Measurements from ENCODE around the gene LYPD6B. TPM values are rescaled to one million over a fixed set of nuclear protein-coding genes. Genes with fewer than 3 reads are reported as not detected.

The LYPD6B gene
- total RNA-seq, 1 donor = 0.18 TPM

- no peak overlapping the region for H3K4me3 ChIP-seq (ENCODE audit: low read depth, low read length)
- no peak for TF ChIP-seq CTCF (IDR thresholded peaks at IDR 0.05; ENCODE audit: insufficient read depth, low read length)
- DNase-seq (ENCODE audit: low read depth) = no peak
Observed at GRCh38 chr2:149146876-149147275, 108.4 kb downstream of the LYPD6B start.

DNA sequence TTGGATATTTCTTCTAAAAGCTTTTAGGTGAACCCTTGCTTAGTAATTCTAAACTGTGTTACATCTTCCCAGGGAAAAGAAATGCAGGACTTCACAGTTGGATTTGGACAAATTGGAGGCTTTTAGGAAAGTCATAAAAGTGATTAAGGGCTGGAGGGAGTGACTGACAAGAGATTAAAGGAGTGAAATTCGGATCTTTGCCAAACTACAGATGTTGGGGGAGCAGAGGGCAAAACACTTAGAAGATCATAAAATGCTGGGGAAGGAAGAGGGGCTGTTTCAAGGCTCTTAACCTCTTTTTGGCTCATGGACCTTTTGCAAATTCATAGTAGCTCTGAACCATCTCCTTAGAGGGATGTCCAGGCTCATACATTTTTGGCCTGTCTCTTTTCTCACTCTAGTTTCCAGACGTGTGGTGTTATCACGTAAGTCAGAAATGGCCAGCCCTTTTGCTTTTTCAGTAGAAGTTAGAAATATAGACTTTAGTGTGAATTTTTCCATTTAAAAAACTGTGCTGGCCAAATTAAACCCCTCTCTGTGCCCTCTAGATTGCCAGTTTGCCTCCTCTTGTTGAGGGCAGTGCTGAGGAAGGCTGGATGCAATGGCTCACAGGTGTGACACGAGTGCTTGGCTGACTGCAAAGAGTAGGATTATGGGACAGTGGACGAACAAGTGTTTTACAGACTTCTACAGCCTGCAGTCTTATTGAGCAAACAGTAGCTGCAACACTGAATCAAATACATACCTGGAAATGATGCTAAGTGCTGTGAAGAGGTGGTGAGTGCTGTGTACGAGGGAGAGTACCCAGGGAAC is 109.9 kb downstream of the LYPD6B start:
- DNase-seq (ENCODE audit: low read depth) = no peak

GRCh38 chr2:149149007-149149297 is 110.5 kb downstream of the LYPD6B start:
- TF ChIP-seq CTCF (IDR thresholded peaks at IDR 0.05; ENCODE audit: insufficient read depth, low read length) = no peak
- no peak overlapping the region for H3K4me3 ChIP-seq (ENCODE audit: low read depth, low read length)
- DNase-seq (ENCODE audit: low read depth) = no peak

More for the DNA sequence above, 109.9 kb downstream of the LYPD6B start:
- no peak overlapping the region for H3K4me3 ChIP-seq (ENCODE audit: low read depth, low read length)
- no peak for TF ChIP-seq CTCF (IDR thresholded peaks at IDR 0.05; ENCODE audit: insufficient read depth, low read length)

DNA sequence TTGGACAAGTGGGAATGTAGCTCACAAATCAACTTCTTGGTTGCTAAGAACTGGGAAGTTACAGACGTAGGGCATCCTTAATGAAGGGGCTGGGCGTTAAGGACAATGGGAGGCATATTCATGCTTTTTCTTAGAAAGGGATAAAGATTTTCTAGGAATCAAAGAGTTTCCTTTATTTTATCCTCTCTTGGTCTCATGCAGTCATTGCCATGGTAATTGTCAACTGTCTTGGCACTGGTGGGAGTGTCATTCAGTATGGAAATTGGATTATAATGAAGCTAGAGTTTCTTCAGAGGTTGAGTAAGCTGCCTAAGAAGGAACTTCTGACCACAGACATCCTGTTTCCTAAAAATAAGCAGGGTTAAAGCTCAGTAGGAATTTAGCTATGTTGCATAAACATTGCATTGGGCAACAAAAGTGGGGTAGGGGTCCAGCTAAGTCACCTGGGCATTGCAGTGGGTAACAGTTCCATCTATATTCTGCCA is 114.0 kb downstream of the LYPD6B start:
- no peak for DNase-seq (ENCODE audit: low read depth)
- TF ChIP-seq CTCF (IDR thresholded peaks at IDR 0.05; ENCODE audit: insufficient read depth, low read length) = no peak
- H3K4me3 ChIP-seq (ENCODE audit: low read depth, low read length) = no peak overlapping the region

- no peak for TF ChIP-seq CTCF (IDR thresholded peaks at IDR 0.05; ENCODE audit: insufficient read depth, low read length)
- H3K4me3 ChIP-seq (ENCODE audit: low read depth, low read length) = no peak overlapping the region
- DNase-seq (ENCODE audit: low read depth) = no peak
Observed at GRCh38 chr2:149155196-149155969, 116.9 kb downstream of the LYPD6B start.

DNA sequence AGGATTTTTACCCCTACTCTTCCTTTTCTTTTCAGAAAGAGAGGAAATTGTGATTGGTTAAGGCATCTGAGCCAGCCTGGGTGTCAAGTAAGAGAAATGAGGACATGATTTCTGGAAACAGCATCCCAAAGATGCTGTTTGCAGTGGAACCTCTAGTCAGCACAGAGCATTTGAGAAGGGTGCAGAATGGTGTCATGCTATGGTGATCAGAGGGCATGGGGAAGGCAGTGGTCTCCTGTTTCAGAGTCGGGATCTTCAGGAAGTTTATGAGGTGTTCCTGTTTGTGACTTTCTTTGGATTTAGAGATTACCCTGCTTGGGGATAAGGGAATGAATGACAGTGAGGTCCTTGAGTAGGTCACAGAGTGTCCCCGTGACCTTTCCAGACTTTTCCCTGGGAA is 117.5 kb downstream of the LYPD6B start:
- H3K4me3 ChIP-seq (ENCODE audit: low read depth, low read length) = no peak overlapping the region
- no peak for DNase-seq (ENCODE audit: low read depth)
- TF ChIP-seq CTCF (IDR thresholded peaks at IDR 0.05; ENCODE audit: insufficient read depth, low read length) = no peak
